ENCODE results near the gene LRRC49. TPM values are rescaled to one million over a fixed set of nuclear protein-coding genes. Genes with fewer than 3 reads are reported as not detected.

Gene LRRC49
- total and polyA plus RNA-seq, 2 of the 4 experiments (the other 2 are of a cell fraction), result 8.6 to 16.8 TPM

DNA sequence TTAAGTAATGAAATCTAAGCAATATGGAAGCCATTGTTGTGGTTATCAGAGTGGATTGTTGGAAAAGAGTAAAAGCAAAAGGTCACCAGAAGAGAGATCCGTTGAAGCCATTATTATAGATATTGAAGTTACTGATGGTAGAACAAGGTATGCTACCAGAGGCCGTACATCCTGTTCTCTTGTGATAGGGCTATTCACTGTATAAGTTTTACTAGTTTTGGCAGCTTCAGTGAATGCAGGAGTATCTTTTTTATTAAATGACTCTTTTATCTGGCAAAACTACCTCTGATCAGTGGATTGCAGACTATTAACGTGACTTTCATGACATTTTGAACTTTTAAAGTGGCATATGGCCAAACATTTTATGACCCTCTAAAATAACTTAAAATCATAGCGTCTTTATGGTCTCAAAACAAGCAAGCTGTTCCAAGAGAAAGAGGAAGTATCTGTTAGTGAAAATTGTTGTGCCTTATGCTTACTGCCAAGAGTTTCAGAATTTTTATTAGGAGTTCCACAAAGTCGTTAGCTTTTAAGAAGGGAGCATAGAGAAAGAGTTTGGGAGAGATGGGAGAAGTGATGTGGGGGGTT is 102.9 kb downstream of the LRRC49 start:
- no peak for TF ChIP-seq RFX5 (IDR thresholded peaks at IDR 0.05; ENCODE audit: low read depth, low read length)
- TF ChIP-seq, protein P1, sequence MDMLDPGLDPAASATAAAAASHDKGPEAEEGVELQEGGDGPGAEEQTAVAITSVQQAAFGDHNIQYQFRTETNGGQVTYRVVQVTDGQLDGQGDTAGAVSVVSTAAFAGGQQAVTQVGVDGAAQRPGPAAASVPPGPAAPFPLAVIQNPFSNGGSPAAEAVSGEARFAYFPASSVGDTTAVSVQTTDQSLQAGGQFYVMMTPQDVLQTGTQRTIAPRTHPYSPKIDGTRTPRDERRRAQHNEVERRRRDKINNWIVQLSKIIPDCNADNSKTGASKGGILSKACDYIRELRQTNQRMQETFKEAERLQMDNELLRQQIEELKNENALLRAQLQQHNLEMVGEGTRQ (IDR thresholded peaks at IDR 0.05; ENCODE audit: low read depth, low read length), result no peak
- TF ChIP-seq, protein P2, sequence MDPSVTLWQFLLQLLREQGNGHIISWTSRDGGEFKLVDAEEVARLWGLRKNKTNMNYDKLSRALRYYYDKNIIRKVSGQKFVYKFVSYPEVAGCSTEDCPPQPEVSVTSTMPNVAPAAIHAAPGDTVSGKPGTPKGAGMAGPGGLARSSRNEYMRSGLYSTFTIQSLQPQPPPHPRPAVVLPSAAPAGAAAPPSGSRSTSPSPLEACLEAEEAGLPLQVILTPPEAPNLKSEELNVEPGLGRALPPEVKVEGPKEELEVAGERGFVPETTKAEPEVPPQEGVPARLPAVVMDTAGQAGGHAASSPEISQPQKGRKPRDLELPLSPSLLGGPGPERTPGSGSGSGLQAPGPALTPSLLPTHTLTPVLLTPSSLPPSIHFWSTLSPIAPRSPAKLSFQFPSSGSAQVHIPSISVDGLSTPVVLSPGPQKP (IDR thresholded peaks at IDR 0.05; ENCODE audit: borderline replicate concordance, low read depth, low read length), result no peak
- no peak for TF ChIP-seq MAFK (IDR thresholded peaks at IDR 0.05; ENCODE audit: low read depth, low read length)
- no peak for TF ChIP-seq MXI1 (IDR thresholded peaks at IDR 0.05; ENCODE audit: borderline replicate concordance, low read depth, low read length)
- TF ChIP-seq POLR2A (IDR thresholded peaks at IDR 0.05; ENCODE audit: low read depth, low read length), result no peak
- TF ChIP-seq SMC3 (IDR thresholded peaks at IDR 0.05; ENCODE audit: low read depth, low read length), result no peak
- TF ChIP-seq, protein P3, sequence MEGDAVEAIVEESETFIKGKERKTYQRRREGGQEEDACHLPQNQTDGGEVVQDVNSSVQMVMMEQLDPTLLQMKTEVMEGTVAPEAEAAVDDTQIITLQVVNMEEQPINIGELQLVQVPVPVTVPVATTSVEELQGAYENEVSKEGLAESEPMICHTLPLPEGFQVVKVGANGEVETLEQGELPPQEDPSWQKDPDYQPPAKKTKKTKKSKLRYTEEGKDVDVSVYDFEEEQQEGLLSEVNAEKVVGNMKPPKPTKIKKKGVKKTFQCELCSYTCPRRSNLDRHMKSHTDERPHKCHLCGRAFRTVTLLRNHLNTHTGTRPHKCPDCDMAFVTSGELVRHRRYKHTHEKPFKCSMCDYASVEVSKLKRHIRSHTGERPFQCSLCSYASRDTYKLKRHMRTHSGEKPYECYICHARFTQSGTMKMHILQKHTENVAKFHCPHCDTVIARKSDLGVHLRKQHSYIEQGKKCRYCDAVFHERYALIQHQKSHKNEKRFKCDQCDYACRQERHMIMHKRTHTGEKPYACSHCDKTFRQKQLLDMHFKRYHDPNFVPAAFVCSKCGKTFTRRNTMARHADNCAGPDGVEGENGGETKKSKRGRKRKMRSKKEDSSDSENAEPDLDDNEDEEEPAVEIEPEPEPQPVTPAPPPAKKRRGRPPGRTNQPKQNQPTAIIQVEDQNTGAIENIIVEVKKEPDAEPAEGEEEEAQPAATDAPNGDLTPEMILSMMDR (conservative IDR thresholded peaks at IDR 0.05; ENCODE audit: low read depth, low read length), result no peak
- no peak for TF ChIP-seq MAZ (IDR thresholded peaks at IDR 0.05; ENCODE audit: borderline replicate concordance, low read depth, low read length)
- TF ChIP-seq CHD1 (IDR thresholded peaks at IDR 0.05; ENCODE audit: low read depth, low read length), result no peak
- no peak for TF ChIP-seq CEBPB (IDR thresholded peaks at IDR 0.05; ENCODE audit: low read depth, low read length)
- no peak for TF ChIP-seq RAD21 (IDR thresholded peaks at IDR 0.05; ENCODE audit: low read length)
- TF ChIP-seq FOS (IDR thresholded peaks at IDR 0.05; ENCODE audit: low read depth, low read length), result no peak
- TF ChIP-seq BHLHE40 (IDR thresholded peaks at IDR 0.05; ENCODE audit: low read depth, low read length), result no peak
- TF ChIP-seq NFE2L2 (IDR thresholded peaks at IDR 0.05; ENCODE audit: low read depth, low read length), result no peak
- TF ChIP-seq RCOR1 (IDR thresholded peaks at IDR 0.05; ENCODE audit: insufficient replicate concordance, low read length), result no peak
- Histone ChIP-seq H3K36me3 (ENCODE audit: control insufficient read depth, insufficient read depth, low read length) (no peaks in the 10 kb centered on the region), H2BK5ac (ENCODE audit: low read depth, low read length, poor library complexity, severe bottlenecking) (no peak overlapping the region), H3K18ac (ENCODE audit: low read depth, low read length) (no peak overlapping the region), H4K91ac (ENCODE audit: insufficient read depth, low read depth, low read length) (no peak overlapping the region), H4K8ac (ENCODE audit: low read depth in 2 of 2, low read length in 2 of 2) (no peak overlapping the region), H2BK20ac (ENCODE audit: low read depth, low read length) (no peak overlapping the region), H2AK5ac (ENCODE audit: low read depth, low read length) (no peak overlapping the region), H3K4me2 (ENCODE audit: low read depth, low read length) (no peak overlapping the region), H3K4me1 (ENCODE audit: control insufficient read depth, insufficient read depth, low read length) (no peaks in the 10 kb centered on the region), H3K27me3 (ENCODE audit: control insufficient read depth, insufficient read depth, low read length) (no peaks in the 10 kb centered on the region), H4K20me1 (ENCODE audit: insufficient read depth, low read length) (no peaks in the 10 kb centered on the region), H3K9me3 (ENCODE audit: control insufficient read depth, insufficient read depth, low read length) (peaks cover 3% of the 10 kb centered on the region; the same call in 1 of the 2 replicates), H3K27ac (ENCODE audit: insufficient read depth, low read length) (no peak overlapping the region), H3K9me1 (ENCODE audit: insufficient read depth, low read length) (no peaks in the 10 kb centered on the region), H3K4me3 (ENCODE audit: insufficient read depth, low read depth, low read length) (no peak overlapping the region), H3K4ac (ENCODE audit: low read depth, low read length) (no peak overlapping the region), H2BK120ac (ENCODE audit: low read depth, low read length) (no peak overlapping the region), H2AFZ (replicated peaks; ENCODE audit: low read length, poor library complexity) (no peak overlapping the region), H2BK15ac (ENCODE audit: low read depth, low read length) (no peak overlapping the region), H3K56ac (ENCODE audit: extremely low read depth, insufficient read depth, low read length) (no peak overlapping the region), H2AK9ac (replicated peaks; ENCODE audit: low read depth, low read length, poor library complexity) (no peak overlapping the region), H3K79me1 (ENCODE audit: low read depth in 1 of 2, low read length in 2 of 2) (no peaks in the 10 kb centered on the region), H3K14ac (replicated peaks; ENCODE audit: low read depth, low read length) (no peak overlapping the region), H4K5ac (ENCODE audit: low read depth, low read length) (no peak overlapping the region), H3K9ac (ENCODE audit: low read depth, low read length) (no peak overlapping the region), H3K23ac (ENCODE audit: low read depth, low read length) (no peak overlapping the region)
- intact Hi-C loops (cut with micrococcal nuclease) (no loop called here), in situ Hi-C loops (cut with MboI; ENCODE audit: low sequenced_read_pairs) (no loop called here), dilution Hi-C loops (cut with HindIII; ENCODE audit: low sequenced_read_pairs, unreplicated experiment) (no loop called here)
- no peak for ATAC-seq (ENCODE audit: low read depth)
- CTCF ChIA-PET, result no interaction called here
- BruUV-seq (replicated peaks), result no TSS peak
- no CpG with 5 or more reads among the region's 5 CpGs for WGBS, 2 experiments (ENCODE audit: extremely low coverage in 2 of 2, insufficient read length in 1 of 2)
- POLR2A ChIA-PET (ENCODE audit: unreplicated experiment), result no interaction called here
- DNase-seq, result no peak

Data from IMR-90 (cell line).